HAP-1 (cell line): ENCODE measurements around the gene DCC.
"Not testable (repeated sequence)": the region's sequence is repeated elsewhere in the genome, so short reads cannot be mapped to it uniquely, and the experiment has no call there.

Experiments
- DNase-seq, 2 experiments: peaks; one replicate each; pipeline ENCODE4 v3.0.0-alpha.2; 2016 to 2020; ENCODE audit warnings: low spot score in 2 of 2
- H3K27me3 ChIP-seq: fragments of 250-450 bp; sonication (Bioruptor Pico); 2 replicates; pipeline ENCODE4 v1.5.1; 2020; ENCODE audit warnings: low read depth, mild to moderate bottlenecking, moderate library complexity
- H3K36me3 ChIP-seq: fragments of 250-450 bp; sonication (Bioruptor Pico); replicated peaks from 2 replicates; pipeline ENCODE4 v1.5.1; 2020; ENCODE audit warnings: mild to moderate bottlenecking
- H3K4me1 ChIP-seq: fragments of 250-450 bp; sonication (Bioruptor Pico); 2 replicates; pipeline ENCODE4 v1.5.1; 2020; ENCODE audit warnings: mild to moderate bottlenecking
- H3K4me3 ChIP-seq: fragments of 250-450 bp; sonication (Bioruptor Pico); 2 replicates; pipeline ENCODE4 v1.5.1; 2020; ENCODE audit warnings: mild to moderate bottlenecking, moderate library complexity
- H3K9me3 ChIP-seq: fragments of 250-450 bp; sonication (Bioruptor Pico); 2 replicates; pipeline ENCODE4 v1.5.1; 2020; ENCODE audit warnings: mild to moderate bottlenecking, moderate library complexity
- in situ Hi-C: fragments of 300-500 bp; cut with MboI; formaldehyde crosslinking; loops from 3 replicates; pipeline ENCODE4 v1.14.3; 2020; ENCODE audit warnings: low sequenced_read_pairs, inconsistent platforms, mixed read lengths

DCC gene

DNA sequence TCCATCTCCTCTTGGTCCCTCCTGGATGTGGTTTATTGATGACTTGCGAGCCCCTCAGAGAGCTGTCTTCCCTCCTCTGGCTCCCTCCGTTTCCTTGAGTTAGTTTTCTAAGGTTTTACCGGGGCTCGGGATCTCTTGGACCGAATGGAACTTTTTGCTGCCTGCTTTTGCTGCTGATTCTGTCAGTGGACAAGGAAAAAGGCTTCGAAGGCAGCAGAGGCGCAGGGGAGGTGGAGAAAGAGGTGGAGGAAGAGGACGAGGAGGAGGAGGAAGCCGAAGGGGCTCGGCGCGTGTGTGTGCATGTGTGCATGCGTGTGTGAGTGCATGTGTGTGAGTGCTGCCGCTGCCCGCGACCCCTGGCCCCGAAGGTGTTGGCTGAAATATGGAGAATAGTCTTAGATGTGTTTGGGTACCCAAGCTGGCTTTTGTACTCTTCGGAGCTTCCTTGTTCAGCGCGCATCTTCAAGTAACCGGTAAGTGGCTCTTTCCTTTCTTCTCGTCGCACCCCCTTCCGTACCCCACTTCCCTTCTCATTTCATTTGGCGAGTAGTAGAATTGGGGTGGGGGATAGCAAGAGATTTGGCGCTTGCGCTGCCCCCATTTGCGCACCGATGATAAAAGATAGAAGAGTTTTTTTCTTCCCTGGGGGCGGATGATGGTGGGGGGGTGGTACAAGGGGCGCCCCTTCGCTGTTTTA, 557 bp downstream of the DCC start:
- no peak overlapping the region for H3K4me3 ChIP-seq
- in situ Hi-C loops, result no loop called here

DNA sequence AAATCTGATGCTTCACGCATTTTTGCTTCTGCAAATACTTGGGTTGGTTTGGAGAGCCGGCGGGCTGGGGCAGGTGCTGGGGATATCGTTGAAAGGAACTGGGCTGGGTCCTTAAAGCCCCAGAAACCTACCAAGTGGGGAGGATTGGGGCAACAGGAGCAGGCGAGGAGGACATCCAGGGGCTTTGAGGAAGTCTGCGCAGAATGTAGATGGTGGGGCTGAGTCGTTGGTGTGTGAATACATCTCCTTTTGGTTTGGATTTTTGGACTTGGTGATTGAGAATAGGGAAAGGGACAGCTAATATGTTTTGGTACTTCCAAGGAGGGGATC, 1.1 kb downstream of the DCC start:
- H3K4me1 ChIP-seq, result no peaks in the 10 kb centered on the region
- no peaks in the 10 kb centered on the region; the same call in 1 of the 2 replicates for H3K9me3 ChIP-seq
- no peak overlapping the region for H3K4me3 ChIP-seq
- in situ Hi-C loops, result no loop called here
- no peaks in the 10 kb centered on the region for H3K27me3 ChIP-seq
- no peak for DNase-seq
- no peaks in the 10 kb centered on the region for H3K36me3 ChIP-seq

More for the DNA sequence above, 557 bp downstream of the DCC start:
- no peaks in the 10 kb centered on the region for H3K27me3 ChIP-seq
- no peaks in the 10 kb centered on the region for H3K4me1 ChIP-seq
- H3K36me3 ChIP-seq, result no peaks in the 10 kb centered on the region
- no peak for DNase-seq
- H3K9me3 ChIP-seq, result no peaks in the 10 kb centered on the region; the same call in 1 of the 2 replicates

DNA sequence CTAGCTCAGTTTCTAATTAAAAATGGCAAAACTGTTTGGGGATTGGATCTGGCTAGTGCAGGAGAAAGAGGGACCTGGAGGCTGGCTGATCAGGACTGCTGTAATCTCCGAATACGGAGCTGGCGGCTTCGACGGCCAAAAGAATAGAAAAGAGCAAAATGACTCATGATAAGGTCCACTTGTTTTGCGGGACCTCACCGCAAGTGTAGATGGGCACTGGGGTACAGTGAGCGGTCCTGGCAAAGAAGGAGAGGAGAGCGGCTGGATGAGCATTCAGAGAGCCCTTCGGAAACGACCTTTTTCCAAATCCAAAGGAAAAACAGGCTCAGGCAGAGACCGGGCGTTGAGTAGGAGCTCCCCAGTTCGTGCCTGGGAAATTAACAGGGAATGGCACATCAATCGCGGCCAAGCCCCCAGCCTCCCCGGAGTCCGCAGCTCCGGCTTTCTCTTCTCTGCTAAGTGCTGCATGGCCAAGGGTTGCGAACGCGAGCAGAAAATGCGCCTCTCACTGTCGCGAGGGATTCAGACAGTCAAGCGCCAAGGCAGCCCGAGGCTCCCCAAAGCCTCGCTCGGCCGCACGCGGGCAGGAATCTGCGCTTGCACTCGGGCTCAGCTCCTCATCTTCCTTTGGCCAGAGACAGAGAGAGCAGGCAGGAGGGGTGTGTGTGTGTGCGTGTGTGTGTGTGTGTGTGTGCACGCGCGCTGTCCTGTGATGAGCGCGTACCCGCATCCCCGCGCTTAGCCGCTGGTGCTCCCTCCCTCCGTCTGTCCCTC, 1.8 kb downstream of the DCC start:
- in situ Hi-C loops, result no loop called here
- H3K9me3 ChIP-seq, result no peaks in the 10 kb centered on the region; the same call in 1 of the 2 replicates
- H3K4me3 ChIP-seq, result no peak overlapping the region
- no peaks in the 10 kb centered on the region for H3K27me3 ChIP-seq
- H3K4me1 ChIP-seq, result no peaks in the 10 kb centered on the region
- no peak for DNase-seq
- no peaks in the 10 kb centered on the region for H3K36me3 ChIP-seq

DNA sequence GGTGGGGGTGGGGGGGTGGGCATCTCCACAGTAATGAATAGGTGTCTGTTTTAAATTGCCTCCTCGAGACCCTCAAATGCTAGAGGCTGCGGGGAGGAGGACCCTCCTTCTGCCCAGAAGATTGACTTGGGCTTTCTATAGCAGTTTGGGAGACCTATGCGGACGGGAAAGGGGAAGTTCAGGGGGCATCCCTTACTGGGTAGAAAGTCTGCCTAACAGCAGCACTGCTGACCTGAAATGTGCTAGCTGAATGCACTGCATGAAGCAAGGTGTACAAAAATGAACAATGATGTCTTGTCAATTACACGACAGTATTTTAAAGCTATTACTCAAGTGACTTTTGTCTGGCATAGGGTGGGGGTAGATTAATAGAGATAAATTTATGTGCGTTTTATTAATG, 2.5 kb downstream of the DCC start:
- Histone ChIP-seq H3K36me3 (no peaks in the 10 kb centered on the region), H3K4me1 (no peaks in the 10 kb centered on the region), H3K4me3 (no peak overlapping the region), H3K27me3 (no peaks in the 10 kb centered on the region), H3K9me3 (no peaks in the 10 kb centered on the region)
- in situ Hi-C loops, result no loop called here
- DNase-seq, result no peak

DNA sequence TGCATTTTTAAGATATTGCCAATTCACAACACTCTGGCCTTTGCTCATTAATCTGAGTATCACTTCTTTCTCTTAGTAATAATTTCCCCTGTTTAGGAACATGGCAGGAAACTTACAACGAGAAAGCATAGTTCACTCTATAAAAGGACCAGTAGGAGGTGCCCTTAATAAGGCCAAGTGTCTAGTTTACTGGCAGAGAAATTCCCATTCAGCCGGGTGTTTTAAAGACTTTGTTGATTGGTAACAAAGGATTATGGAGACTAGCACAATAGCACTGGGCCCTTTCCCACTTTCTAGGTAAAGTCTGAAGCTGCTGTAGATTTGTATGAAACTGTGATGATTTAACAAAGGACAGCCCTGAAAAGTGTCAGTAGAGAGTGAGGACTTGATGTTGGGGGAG, 3.1 kb downstream of the DCC start:
- H3K27me3 ChIP-seq, result no peaks in the 10 kb centered on the region
- no peaks in the 10 kb centered on the region for H3K9me3 ChIP-seq
- no peaks in the 10 kb centered on the region for H3K36me3 ChIP-seq
- no peak for DNase-seq
- no peak overlapping the region for H3K4me3 ChIP-seq
- no peaks in the 10 kb centered on the region for H3K4me1 ChIP-seq
- in situ Hi-C loops, result no loop called here

DNA sequence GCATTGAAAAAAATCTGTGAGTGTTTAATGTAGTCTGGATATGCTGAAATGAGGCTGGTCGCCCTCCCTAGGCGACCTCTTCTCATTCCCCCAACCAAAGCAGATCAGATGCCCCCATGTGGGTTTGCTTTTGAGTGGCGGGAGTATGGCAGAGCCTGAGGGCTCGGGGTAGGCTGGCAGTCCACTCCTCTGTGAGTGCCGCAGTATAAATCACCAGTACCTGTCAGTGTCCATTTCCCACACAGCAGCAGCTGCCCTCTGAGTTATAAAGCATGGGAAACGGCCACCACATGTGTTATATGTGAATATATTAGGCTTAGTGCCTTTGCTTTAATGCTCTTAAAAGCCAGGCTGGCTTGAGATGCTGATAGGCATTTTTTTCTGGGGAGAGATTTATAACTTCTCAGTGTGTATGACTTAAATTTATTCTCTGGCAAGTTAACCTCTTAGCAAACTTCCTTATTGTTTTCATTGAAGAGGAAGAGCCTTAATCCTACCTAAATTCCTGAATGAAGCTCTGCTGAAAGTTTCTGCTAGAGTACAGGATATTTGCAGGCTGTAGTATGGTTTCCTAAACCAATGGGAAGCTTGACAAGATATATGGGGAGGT, 3.8 kb downstream of the DCC start:
- Histone ChIP-seq H3K4me3 (no peak overlapping the region), H3K4me1 (no peaks in the 10 kb centered on the region), H3K27me3 (no peaks in the 10 kb centered on the region), H3K9me3 (no peaks in the 10 kb centered on the region), H3K36me3 (no peaks in the 10 kb centered on the region)
- no peak for DNase-seq
- in situ Hi-C loops, result no loop called here

DNA sequence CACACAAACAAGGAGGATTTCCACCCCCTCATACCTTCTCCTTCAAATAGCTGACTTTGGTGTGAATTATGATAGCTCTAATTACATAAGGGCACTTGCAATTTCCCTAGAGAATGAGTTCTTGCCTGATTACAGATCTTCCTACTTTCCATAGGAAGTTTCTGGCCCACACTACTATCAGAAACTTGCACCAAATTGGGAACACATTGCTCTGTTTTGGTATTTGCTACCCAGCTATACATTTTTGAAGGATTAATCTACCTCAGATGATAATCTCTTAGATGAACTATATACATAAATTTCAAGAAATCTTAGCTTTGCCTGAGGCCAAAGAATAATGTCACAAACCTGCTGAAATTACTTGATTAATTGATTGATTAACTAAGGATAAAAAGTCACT, 4.9 kb downstream of the DCC start:
- no peaks in the 10 kb centered on the region for H3K27me3 ChIP-seq
- H3K4me1 ChIP-seq, result no peaks in the 10 kb centered on the region
- no peak for DNase-seq
- no peaks in the 10 kb centered on the region for H3K9me3 ChIP-seq
- H3K4me3 ChIP-seq, result no peak overlapping the region
- in situ Hi-C loops, result no loop called here
- no peaks in the 10 kb centered on the region for H3K36me3 ChIP-seq

DNA sequence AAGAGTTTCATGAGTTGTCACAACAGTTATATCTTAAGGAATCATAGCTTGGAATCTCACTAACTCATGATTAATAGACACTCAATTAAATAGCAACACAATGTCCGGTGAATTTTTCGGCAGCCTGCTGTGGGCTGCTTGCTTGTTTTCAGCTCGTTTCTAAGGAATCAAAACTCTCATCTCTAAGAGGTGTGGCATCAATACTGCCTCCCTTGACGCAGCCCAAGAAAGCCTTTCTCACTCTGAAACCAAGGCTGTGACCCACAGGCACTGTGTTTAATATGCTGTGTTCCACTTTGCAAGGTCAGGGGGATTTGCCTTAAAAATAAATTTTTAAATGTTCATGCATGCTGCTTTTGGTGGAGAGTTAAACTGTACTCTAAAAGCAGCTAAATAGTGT, 5.4 kb downstream of the DCC start:
- no peaks in the 10 kb centered on the region for H3K36me3 ChIP-seq
- no peaks in the 10 kb centered on the region for H3K4me1 ChIP-seq
- DNase-seq, result no peak
- in situ Hi-C loops, result no loop called here
- no peaks in the 10 kb centered on the region for H3K9me3 ChIP-seq
- H3K4me3 ChIP-seq, result no peak overlapping the region
- no peaks in the 10 kb centered on the region for H3K27me3 ChIP-seq

DNA sequence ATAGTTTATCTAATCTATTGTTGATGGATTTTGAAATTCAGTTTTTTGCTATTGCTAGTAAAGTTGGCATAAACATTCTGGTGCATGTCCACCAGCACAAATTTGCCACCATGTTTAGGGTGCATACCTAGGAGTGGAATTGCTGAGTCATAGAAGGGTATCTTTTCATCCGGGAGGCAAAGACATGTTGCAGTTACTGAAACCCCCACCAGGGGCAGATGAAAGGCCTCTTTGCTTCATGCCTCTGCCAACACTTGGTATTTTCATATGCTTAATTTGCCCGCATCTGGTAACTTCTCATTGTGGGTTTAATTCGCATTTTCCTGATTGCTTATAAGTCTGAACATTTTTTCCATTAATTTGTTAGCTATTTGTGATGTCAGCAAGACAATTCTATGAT, 8.2 kb downstream of the DCC start:
- Histone ChIP-seq H3K36me3 (no peaks in the 10 kb centered on the region), H3K27me3 (no peaks in the 10 kb centered on the region), H3K9me3 (no peaks in the 10 kb centered on the region), H3K4me1 (no peaks in the 10 kb centered on the region), H3K4me3 (no peak overlapping the region)
- in situ Hi-C loops, result no loop called here
- DNase-seq, result no peak

DNA sequence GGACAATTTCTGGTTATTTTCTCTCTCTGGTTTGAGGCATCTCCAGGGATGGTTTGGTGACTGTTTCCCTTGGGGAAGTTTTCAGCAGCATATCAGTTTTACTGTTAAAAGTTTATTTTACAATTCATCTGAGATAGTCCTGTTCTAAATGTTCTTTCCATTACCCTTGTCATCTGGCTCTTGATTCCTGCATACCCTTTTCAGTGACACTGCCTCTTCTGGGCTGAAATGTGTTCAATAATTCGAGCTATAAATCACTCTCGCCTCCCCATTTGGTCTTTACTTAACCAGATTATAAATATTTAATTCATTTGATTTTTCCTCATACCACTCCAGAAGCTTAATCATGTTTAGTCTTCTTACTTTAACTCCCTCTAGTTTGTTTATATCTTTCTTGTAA, 9.5 kb downstream of the DCC start:
- no peaks in the 10 kb centered on the region for H3K4me1 ChIP-seq
- in situ Hi-C loops, result no loop called here
- DNase-seq, result no peak
- H3K4me3 ChIP-seq, result no peak overlapping the region
- H3K36me3 ChIP-seq, result no peaks in the 10 kb centered on the region
- no peaks in the 10 kb centered on the region for H3K27me3 ChIP-seq
- no peaks in the 10 kb centered on the region for H3K9me3 ChIP-seq

DNA sequence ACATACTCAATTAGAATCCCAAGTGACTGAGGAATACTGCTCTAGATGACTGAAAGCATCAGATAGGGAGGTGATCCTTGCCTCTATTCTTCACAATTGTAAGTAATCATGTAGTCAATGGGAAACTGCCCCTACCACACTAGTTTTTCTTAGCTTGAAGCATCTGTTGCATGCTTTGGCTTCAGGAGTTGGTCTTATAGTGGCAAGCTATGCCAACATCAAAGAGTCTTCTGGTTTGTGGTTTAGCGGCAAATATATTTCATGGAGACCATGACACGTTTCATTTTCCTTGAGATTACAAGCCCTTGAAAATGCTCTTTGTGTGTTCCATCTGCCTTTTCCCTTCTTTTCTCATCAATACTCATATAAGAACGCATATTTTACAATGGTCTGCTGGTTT, 12.9 kb downstream of the DCC start:
- in situ Hi-C loops, result no loop called here
- H3K4me3 ChIP-seq, result no peak overlapping the region

DNA sequence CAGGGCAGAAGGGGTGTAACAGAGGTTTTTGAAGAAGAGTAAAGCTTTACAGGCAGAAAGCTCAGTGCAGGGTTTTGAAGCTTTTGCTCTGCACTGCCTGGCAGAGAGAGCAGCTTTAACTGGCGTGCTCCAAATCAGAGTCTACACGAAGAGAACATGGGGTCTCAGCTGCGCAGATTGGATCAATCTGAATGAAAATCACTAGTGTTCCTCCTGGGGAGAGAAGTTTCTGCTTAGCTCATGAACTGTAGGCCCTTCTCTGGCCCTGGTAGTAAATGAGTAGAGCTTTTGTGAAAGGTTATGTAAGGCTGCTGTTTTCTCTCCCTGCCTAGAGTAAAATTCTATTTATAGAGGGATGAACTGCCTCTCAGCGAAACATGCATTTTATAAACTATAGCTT, 13.6 kb downstream of the DCC start:
- H3K9me3 ChIP-seq, result no peaks in the 10 kb centered on the region
- no peaks in the 10 kb centered on the region for H3K36me3 ChIP-seq
- no peak for DNase-seq
- H3K4me1 ChIP-seq, result no peaks in the 10 kb centered on the region
- in situ Hi-C loops, result no loop called here
- H3K4me3 ChIP-seq, result no peak overlapping the region
- H3K27me3 ChIP-seq, result no peaks in the 10 kb centered on the region

More for the DNA sequence above, 12.9 kb downstream of the DCC start:
- no peaks in the 10 kb centered on the region for H3K4me1 ChIP-seq
- H3K36me3 ChIP-seq, result no peaks in the 10 kb centered on the region
- DNase-seq, result no peak
- no peaks in the 10 kb centered on the region for H3K27me3 ChIP-seq
- H3K9me3 ChIP-seq, result no peaks in the 10 kb centered on the region

DNA sequence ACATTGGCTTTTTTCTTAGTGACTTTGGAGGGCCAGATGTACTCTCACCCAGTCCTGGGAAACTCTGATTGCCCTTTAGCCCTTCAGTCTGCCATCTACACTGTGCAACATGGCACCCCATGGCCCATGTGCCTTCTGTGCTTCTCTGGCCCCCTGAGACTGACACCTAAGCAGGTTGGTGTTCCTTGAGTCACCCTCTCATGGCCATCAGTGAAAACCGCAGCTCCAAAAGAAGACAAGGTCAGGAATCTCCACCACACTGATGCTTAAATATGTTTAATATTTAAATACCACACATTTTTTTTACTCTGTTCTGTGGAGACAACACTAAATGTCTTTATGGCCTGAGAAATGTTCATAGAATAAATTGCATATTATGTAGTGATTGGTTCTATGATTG, 23.9 kb downstream of the DCC start:
- H3K36me3 ChIP-seq, result no peaks in the 10 kb centered on the region
- H3K4me3 ChIP-seq, result no peak overlapping the region
- in situ Hi-C loops, result no loop called here
- H3K4me1 ChIP-seq, result no peaks in the 10 kb centered on the region
- no peaks in the 10 kb centered on the region for H3K9me3 ChIP-seq
- no peaks in the 10 kb centered on the region for H3K27me3 ChIP-seq
- DNase-seq, result no peak

DNA sequence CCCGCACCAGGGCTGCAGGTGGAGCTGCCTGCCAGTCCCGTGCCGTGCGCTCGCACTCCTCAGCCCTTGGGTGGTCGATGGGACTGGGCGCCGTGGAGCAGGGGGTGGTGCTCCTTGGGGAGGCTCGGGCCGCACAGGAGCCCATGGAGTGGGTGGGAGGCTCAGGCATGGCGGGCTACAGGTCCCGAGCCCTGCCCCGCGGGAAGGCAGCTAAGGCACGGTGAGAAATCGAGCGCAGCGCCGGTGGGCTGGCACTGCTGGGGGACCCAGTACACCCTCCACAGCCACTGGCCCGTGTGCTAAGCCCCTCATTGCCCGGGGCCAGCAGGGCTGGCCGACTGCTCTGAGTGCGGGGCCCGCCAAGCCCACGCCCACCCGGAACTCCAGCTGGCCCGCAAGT, 26.9 kb downstream of the DCC start:
- H3K27me3 ChIP-seq, H3K9me3 ChIP-seq, in situ Hi-C loops, H3K4me1 ChIP-seq, H3K36me3 ChIP-seq, H3K4me3 ChIP-seq, DNase-seq: not testable (repeated sequence)
